ENCODE data around the gene CTDSP2.
"Not testable (repeated sequence)": the region's sequence is repeated elsewhere in the genome, so short reads cannot be mapped to it uniquely, and the experiment has no call there.

CTDSP2 gene

GRCh38 chr12:57852620-57853500 lies 6.3 kb upstream of the CTDSP2 start:
- no peak for DNase-seq (ENCODE audit: low read depth)

GRCh38 chr12:57852200-57852599 lies 5.7 kb upstream of the CTDSP2 start:
- DNase-seq (ENCODE audit: low read depth): no peak

GRCh38 chr12:57851552-57851951 lies 5.0 kb upstream of the CTDSP2 start:
- no peak for DNase-seq (ENCODE audit: low read depth)

GRCh38 chr12:57850854-57851430 lies 4.4 kb upstream of the CTDSP2 start:
- DNase-seq (ENCODE audit: low read depth): no peak

GRCh38 chr12:57849447-57849846 lies 2.9 kb upstream of the CTDSP2 start:
- DNase-seq (ENCODE audit: low read depth): not testable (repeated sequence)

GRCh38 chr12:57849035-57849434 lies 2.5 kb upstream of the CTDSP2 start:
- DNase-seq (ENCODE audit: low read depth): no peak

GRCh38 chr12:57848208-57848607 lies 1.7 kb upstream of the CTDSP2 start:
- DNase-seq (ENCODE audit: low read depth): no peak

GRCh38 chr12:57846285-57846576 lies 298 bp downstream of the CTDSP2 start:
- DNase-seq (ENCODE audit: low read depth): no peak

DNA sequence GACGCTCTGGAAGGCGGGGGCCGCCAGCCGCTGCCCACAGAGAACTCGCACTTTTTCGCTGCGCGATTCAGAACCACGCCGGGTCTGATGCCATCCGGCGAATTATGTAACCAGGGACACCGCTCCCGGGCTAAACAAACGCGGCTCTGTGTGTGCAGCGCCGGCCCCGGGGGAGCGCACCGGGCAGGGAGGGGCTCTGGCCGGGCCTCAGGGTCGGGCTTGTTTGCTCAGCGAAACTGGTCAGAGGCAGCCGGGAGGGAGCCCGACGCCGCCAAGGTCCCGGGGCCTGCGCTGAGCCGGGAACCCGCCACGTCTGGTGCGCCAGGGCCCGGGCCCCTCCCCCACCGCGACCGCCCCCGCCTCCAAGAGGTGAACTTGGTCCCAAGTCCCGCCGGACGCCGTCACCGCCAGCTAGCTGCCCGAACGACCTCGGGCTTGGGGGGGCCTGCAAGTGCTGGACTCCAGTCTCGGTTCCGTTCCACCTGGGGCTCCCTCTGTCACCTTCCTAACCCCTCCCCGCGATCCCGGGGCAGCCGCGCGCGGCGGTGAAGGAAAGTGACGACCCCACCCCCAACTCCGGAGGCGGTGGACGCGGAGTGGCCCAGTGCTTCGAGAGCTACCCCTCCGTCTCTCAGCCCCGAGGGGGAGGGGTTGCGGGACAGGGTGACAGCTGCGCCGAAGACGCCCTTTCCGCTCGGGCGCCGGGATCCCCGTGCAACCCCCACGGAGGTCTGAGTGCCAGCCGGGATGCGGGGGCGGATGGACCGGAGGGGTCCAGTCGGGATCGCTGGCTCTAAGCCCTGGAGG lies 848 bp downstream of the CTDSP2 start:
- DNase-seq (ENCODE audit: low read depth): peak; percentile 47

DNA sequence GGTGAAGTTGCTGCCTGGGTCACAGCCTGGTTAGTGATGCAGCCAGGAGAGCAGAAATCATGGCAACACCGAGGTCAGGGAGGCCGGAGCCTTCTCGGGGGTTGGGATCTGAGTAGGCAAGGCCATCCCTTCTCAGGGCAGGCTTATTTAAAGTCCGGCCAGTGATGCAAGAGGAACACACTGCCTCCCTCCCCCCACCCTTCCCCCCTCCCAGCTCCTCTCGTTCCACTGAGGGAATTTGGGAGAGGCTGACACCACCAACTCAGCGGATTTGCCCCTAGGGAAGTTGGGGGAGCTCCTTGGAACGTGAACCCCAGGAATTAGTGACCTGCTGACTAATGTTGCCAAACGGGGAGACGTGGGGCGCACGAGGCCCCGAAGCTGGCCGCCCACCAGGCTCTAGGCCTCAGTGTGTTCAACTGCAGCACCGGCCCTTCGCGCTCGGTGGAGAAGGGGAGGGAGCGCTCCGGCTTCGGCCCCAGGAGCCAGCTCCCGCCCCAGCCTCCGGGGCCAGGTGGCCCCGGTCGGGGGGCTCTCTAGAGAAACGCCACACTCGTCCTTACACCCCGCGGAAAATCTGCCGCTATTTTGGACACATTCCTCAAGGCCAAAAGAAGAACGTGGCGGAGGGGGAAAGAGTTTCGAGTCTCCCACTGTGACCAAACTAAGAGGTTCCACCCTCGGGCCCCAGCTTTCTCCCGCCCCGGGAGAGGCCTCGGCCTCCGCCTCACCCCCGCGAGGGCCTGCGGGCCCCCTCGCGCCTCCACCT lies 1.6 kb downstream of the CTDSP2 start:
- DNase-seq (ENCODE audit: low read depth): no peak

GRCh38 chr12:57842342-57843294 lies 3.9 kb downstream of the CTDSP2 start:
- no peak for DNase-seq (ENCODE audit: low read depth)

DNA sequence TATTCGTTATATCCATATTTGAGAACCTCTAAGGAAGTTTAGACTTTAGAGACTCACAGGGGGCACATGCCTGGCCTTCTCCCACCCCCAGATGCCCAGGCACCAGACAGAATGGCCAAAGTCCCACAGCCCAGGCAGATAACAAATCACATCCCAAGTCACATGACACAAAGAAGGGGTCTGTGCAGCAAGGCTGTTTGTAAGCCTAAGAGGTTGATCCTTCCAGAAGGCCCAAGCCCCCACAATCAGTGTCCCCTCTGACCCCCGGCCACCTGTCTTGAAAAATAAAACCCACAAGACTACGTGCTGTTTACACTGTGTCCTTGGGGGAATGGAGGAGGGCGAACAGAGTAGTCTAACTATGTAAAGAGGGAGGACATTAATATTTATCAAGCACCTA lies 5.1 kb downstream of the CTDSP2 start:
- DNase-seq (ENCODE audit: low read depth): no peak

DNA sequence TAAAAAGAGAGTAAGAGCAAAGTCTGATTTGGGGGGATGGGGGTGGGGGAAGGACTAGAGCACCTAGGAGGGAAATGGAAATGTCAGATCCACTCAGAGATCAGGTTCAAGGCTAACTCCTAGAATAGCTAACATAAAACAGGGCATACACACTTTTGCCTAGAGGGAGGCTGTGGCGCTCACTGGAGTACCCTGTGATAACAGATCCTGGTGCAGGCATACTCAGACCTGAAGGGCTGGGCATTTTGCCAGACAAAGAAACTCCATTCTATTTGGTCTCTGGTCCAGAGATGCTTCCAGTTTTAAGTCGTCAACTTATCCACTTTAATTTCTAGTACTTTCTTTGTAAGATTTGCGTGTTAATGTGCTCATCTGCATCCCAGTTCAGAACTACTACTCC lies 5.8 kb downstream of the CTDSP2 start:
- DNase-seq (ENCODE audit: low read depth): no peak

GRCh38 chr12:57839996-57840395 lies 6.5 kb downstream of the CTDSP2 start:
- DNase-seq (ENCODE audit: low read depth): no peak

- DNase-seq (ENCODE audit: low read depth): no peak
Observed at GRCh38 chr12:57838594-57839302, 7.8 kb downstream of the CTDSP2 start.

DNA sequence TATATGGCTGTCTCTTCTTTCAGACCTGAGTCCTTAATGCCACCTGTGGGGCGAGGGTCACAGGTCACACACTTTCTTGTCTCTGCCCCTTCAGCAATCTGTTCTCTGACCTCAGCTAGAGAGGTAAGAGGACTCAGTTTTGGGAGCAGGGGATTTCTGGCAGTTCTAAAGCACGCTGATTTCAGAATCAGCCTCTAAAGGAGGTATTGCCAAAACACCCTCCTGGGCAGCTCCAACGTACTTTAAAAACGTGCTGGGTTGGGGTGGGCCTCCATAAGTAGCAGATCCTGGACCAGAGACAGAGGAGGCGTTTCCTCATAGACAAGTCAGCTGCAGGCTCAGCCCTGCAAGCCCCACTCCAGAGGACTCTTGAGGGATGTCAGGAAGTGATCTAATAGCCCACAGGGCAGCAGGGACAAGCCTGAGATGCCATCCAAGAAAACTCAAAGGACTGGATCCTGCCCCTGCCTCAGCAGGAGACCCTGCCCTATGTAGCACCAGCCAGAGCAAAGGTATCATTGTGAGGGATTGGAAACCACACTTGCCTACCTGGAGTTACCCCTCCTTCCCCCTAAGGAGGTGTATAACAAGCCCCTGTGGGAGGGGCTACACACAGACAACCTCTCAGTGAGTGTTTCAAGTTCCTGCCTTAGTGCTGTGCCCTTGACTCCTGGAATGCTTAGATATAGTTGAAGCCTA lies 8.5 kb downstream of the CTDSP2 start:
- no peak for DNase-seq (ENCODE audit: low read depth)

GRCh38 chr12:57836442-57837375 lies 9.8 kb downstream of the CTDSP2 start:
- peak; percentile 11 for DNase-seq (ENCODE audit: low read depth)

DNA sequence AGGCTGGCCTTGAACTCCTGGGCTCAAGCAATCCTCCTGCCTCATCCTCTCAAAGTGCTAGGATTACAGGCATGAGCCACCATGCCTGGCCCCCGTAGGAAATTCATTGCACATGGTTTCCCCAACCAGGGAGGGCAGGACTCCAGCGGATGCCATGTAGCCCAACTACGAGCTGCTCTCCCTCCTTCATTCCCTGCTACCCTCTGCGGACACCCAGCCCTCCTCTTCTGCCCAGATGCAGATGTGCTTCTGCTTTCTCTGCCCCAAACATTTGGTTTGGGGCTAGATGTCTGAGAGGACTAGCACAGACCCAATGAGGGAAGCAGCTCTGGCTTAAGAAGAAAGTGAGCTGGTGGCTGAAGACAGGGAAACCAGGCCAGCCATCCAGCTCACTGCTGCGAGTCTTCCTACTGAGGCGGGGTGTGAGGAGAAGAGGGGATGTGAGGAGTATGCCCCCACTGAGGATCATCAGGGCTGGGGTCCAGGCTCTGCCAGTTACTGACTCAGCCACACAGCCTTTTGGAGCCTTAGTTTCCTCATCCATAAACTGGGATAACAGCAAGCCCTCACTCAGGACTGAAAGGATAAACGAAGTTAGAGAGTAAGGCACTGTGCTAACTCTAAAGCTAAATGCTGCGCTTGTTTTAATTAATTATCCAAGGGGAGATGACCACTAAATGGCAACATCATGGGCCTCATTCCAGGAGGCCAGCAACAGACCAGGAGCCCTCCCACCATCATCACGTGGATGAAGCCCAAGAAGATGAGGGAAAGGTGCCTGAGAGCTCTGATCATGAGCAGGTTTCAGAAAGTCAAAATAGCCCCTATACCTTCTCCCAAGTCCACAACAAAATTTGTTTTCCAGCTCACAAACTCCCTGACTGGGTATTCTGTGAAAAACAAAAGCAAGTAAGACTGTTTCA lies 10.9 kb downstream of the CTDSP2 start:
- no peak for DNase-seq (ENCODE audit: low read depth)
